MM.1S (cell line): ENCODE measurements around the gene WDR45B.

Experiments
- DNase-seq: peaks from one replicate; pipeline ENCODE4 v3.0.0-alpha.2; 2015
- H2AFZ ChIP-seq: fragments of 300-600 bp; sonication (generic); 2 replicates; pipeline ENCODE4 v1.6.0; 2016; ENCODE audit warnings: antibody characterized with exemption, low read length
- H3F3A ChIP-seq: fragments of 300-600 bp; sonication (generic); 2 replicates; pipeline ENCODE4 v1.6.1; 2016; ENCODE audit warnings: mild to moderate bottlenecking, antibody characterized with exemption, low read length, moderate library complexity, mixed read lengths; ENCODE audit not compliant: insufficient read depth
- H3K27ac ChIP-seq: fragments of 300-600 bp; sonication (generic); 2 replicates; pipeline ENCODE4 v1.5.1; 2016; ENCODE audit warnings: mild to moderate bottlenecking, low read length
- H3K27me3 ChIP-seq: fragments of 300-600 bp; sonication (generic); replicated peaks from 2 replicates; pipeline ENCODE4 v1.6.0; 2016; ENCODE audit warnings: low read length; ENCODE audit not compliant: insufficient read depth
- H3K36me3 ChIP-seq: fragments of 300-600 bp; sonication (generic); replicated peaks from 2 replicates; pipeline ENCODE4 v1.6.1; 2016; ENCODE audit warnings: mild to moderate bottlenecking, low read length, mixed read lengths; ENCODE audit not compliant: insufficient read depth
- H3K4me1 ChIP-seq: fragments of 300-600 bp; sonication (generic); 2 replicates; pipeline ENCODE4 v1.6.1; 2016; ENCODE audit warnings: low read length, mixed read lengths
- H3K4me2 ChIP-seq: fragments of 300-600 bp; sonication (generic); 2 replicates; pipeline ENCODE4 v1.6.0; 2016; ENCODE audit warnings: low read depth, low read length
- H3K4me3 ChIP-seq: fragments of 300-600 bp; sonication (generic); 2 replicates; pipeline ENCODE4 v1.5.1; 2016; ENCODE audit warnings: low read length, mixed read lengths
- H3K79me2 ChIP-seq: fragments of 300-600 bp; sonication (generic); 2 replicates; pipeline ENCODE4 v1.6.1; 2016; ENCODE audit warnings: mixed run types, low read length, mixed read lengths
- H3K9ac ChIP-seq: fragments of 300-600 bp; sonication (generic); 2 replicates; pipeline ENCODE4 v1.6.1; 2016; ENCODE audit warnings: low read length, mixed read lengths
- H3K9me2 ChIP-seq: fragments of 300-600 bp; sonication (generic); replicated peaks from 2 replicates; pipeline ENCODE4 v1.6.1; 2016; ENCODE audit warnings: mild to moderate bottlenecking, low read length, mixed read lengths; ENCODE audit not compliant: insufficient read depth
- H3K9me3 ChIP-seq: fragments of 300-600 bp; sonication (generic); replicated peaks from 2 replicates; pipeline ENCODE4 v1.6.1; 2016; ENCODE audit warnings: mild to moderate bottlenecking, low read length, mixed read lengths; ENCODE audit not compliant: insufficient read depth
- H4K20me1 ChIP-seq: fragments of 300-600 bp; sonication (generic); 2 replicates; pipeline ENCODE4 v1.6.1; 2016; ENCODE audit warnings: mild to moderate bottlenecking, low read length, moderate library complexity, mixed read lengths; ENCODE audit not compliant: insufficient read depth
- CTCF ChIP-seq: fragments of 300-600 bp; sonication (generic); IDR thresholded peaks from 2 replicates; pipeline ENCODE4 v1.5.1; 2016; ENCODE audit warnings: antibody characterized with exemption, low read length, mixed read lengths
- EZH2 ChIP-seq: fragments of 300-600 bp; sonication (generic); optimal IDR thresholded peaks from 2 replicates; pipeline ENCODE3; 2017; ENCODE audit warnings: low read depth, mild to moderate bottlenecking, antibody characterized with exemption, low read length, mixed read lengths
- EZH2phosphoT487 ChIP-seq: fragments of 300-600 bp; sonication (generic); IDR thresholded peaks from 2 replicates; pipeline ENCODE4 v1.6.1; 2018; ENCODE audit warnings: antibody characterized with exemption, low read length

The WDR45B gene

DNA sequence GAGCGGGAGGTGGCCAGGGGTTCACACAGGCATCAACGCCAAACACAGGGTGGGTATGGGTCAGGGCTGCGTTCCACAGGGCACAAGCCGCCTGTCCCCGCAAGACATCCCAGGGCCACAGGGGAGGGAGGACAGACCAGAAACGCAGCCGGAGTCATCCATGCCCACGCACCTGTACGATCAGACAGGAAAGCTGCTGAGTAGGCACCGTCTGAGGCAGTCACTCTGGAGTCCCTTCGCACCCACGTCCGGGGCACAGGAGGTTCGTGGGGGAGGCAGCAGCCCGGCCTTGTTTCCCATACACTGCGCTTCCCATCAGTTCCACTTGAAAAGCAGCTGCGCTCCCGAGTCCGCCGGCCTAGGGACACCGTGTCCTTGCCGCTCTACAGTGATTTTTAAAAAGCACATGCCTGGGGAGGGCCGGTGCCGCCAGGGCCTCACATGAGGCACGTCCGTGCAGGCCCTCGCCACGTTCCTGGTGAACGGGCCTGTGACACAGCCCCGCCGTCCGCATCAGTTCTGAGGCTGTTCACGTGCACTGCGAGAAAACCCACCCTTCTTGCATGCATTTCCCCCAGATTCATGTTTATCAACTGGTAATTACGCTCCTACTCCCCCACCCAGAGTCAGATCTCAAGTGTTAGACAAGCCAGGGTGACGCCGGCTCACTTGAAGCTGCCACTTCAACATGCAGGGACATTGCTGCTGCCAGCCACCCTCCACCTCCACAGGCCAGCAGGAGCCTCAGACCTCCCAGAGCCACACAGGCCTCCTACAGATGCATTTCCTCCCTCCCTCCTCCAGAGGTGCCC is 34.8 kb downstream of the WDR45B start:
- Histone ChIP-seq H3K9me3 (no peaks in the 10 kb centered on the region), H3K4me2 (no peak overlapping the region), H3K4me3 (no peak overlapping the region), H2AFZ (no peak overlapping the region), H3K79me2 (no peaks in the 10 kb centered on the region), H3K9ac (no peak overlapping the region), H3K27me3 (no peaks in the 10 kb centered on the region), H4K20me1 (no peaks in the 10 kb centered on the region), H3K36me3 (no peaks in the 10 kb centered on the region), H3F3A (0 out of 2 replicates have a peak, but pooled peaks cover 10% of the 10 kb centered on the region), H3K9me2 (no peaks in the 10 kb centered on the region), H3K27ac (no peak overlapping the region), H3K4me1 (no peaks in the 10 kb centered on the region)
- TF ChIP-seq CTCF (no peak), EZH2phosphoT487 (no peak), EZH2 (no peak)
- no peak for DNase-seq

GRCh38 chr17:82611140-82612058 is 36.8 kb downstream of the WDR45B start:
- no peak overlapping the region for H3K9ac ChIP-seq
- H3K36me3 ChIP-seq, result no peaks in the 10 kb centered on the region
- no peaks in the 10 kb centered on the region for H3K4me1 ChIP-seq
- DNase-seq, result no peak
- H3K79me2 ChIP-seq, result no peaks in the 10 kb centered on the region
- no peaks in the 10 kb centered on the region for H4K20me1 ChIP-seq
- H3K4me3 ChIP-seq, result no peak overlapping the region
- no peaks in the 10 kb centered on the region for H3K27me3 ChIP-seq
- H3K27ac ChIP-seq, result no peak overlapping the region
- no peaks in the 10 kb centered on the region for H3K9me2 ChIP-seq
- no peak overlapping the region for H3K4me2 ChIP-seq
- no peaks in the 10 kb centered on the region for H3K9me3 ChIP-seq
- no peak for TF ChIP-seq EZH2
- TF ChIP-seq CTCF, result no peak
- no peak for TF ChIP-seq EZH2phosphoT487
- H2AFZ ChIP-seq, result no peak overlapping the region
- H3F3A ChIP-seq, result peaks cover 14% of the 10 kb centered on the region; the same call in 1 of the 2 replicates

GRCh38 chr17:82609655-82610054 is 38.6 kb downstream of the WDR45B start:
- Histone ChIP-seq H3K4me3 (no peak overlapping the region), H3K9ac (no peak overlapping the region), H3K4me1 (no peaks in the 10 kb centered on the region), H3K27me3 (no peaks in the 10 kb centered on the region), H3F3A (peaks cover 14% of the 10 kb centered on the region; the same call in 1 of the 2 replicates), H4K20me1 (no peaks in the 10 kb centered on the region), H3K79me2 (no peaks in the 10 kb centered on the region), H2AFZ (no peak overlapping the region), H3K4me2 (no peak overlapping the region), H3K9me2 (no peaks in the 10 kb centered on the region), H3K9me3 (no peaks in the 10 kb centered on the region), H3K27ac (no peak overlapping the region), H3K36me3 (no peaks in the 10 kb centered on the region)
- TF ChIP-seq CTCF (no peak), EZH2phosphoT487 (no peak), EZH2 (no peak)
- no peak for DNase-seq
